NCI-H2081 (cell line): Measurements from ENCODE around the gene MCF2L.
"Not testable (repeated sequence)": the region's sequence is repeated elsewhere in the genome, so short reads cannot be mapped to it uniquely, and the experiment has no call there.

Experiments
- DNase-seq, 2 experiments: peaks; one replicate each; lab custom pipeline; 2025; lab: John Stamatoyannopoulos, UW

Gene MCF2L

GRCh38 chr13:113049521-113049941, 80.5 kb downstream of the MCF2L start:
- no peak for DNase-seq

GRCh38 chr13:113049981-113050380, 81.0 kb downstream of the MCF2L start:
- DNase-seq = no peak

GRCh38 chr13:113050734-113051431, 81.9 kb downstream of the MCF2L start:
- DNase-seq = no peak

- DNase-seq = no peak
Observed at GRCh38 chr13:113051641-113052040, 82.6 kb downstream of the MCF2L start.

- DNase-seq = no peak
Observed at GRCh38 chr13:113052206-113052605, 83.2 kb downstream of the MCF2L start.

- DNase-seq = no peak
Observed at GRCh38 chr13:113052971-113053370, 84.0 kb downstream of the MCF2L start.

- no peak for DNase-seq
Observed at GRCh38 chr13:113053376-113053775, 84.4 kb downstream of the MCF2L start.

GRCh38 chr13:113053801-113054604, 85.0 kb downstream of the MCF2L start:
- no peak for DNase-seq

GRCh38 chr13:113057084-113057483, 88.1 kb downstream of the MCF2L start:
- DNase-seq = no peak

GRCh38 chr13:113057559-113057958, 88.5 kb downstream of the MCF2L start:
- not testable (repeated sequence) for DNase-seq

GRCh38 chr13:113058129-113058987, 89.3 kb downstream of the MCF2L start:
- DNase-seq = no peak

GRCh38 chr13:113058988-113059850, 90.2 kb downstream of the MCF2L start:
- no peak for DNase-seq

GRCh38 chr13:113059891-113060290, 90.9 kb downstream of the MCF2L start:
- no peak for DNase-seq

GRCh38 chr13:113060557-113061270, 91.7 kb downstream of the MCF2L start:
- DNase-seq = no peak

GRCh38 chr13:113061271-113061625, 92.2 kb downstream of the MCF2L start:
- DNase-seq = no peak

GRCh38 chr13:113061796-113062425, 92.9 kb downstream of the MCF2L start:
- DNase-seq = no peak

- DNase-seq = no peak
Observed at GRCh38 chr13:113062691-113063090, 93.7 kb downstream of the MCF2L start.

GRCh38 chr13:113063091-113063491, 94.1 kb downstream of the MCF2L start:
- no peak for DNase-seq

GRCh38 chr13:113064000-113064533, 95.1 kb downstream of the MCF2L start:
- DNase-seq = no peak
